ENCODE results near the gene DPH3. TPM values are rescaled to one million over a fixed set of nuclear protein-coding genes. Genes with fewer than 3 reads are reported as not detected.

Gene DPH3
- total and polyA plus RNA-seq, 2 experiments from 2014 or later: 15.3 to 84.3 TPM

DNA sequence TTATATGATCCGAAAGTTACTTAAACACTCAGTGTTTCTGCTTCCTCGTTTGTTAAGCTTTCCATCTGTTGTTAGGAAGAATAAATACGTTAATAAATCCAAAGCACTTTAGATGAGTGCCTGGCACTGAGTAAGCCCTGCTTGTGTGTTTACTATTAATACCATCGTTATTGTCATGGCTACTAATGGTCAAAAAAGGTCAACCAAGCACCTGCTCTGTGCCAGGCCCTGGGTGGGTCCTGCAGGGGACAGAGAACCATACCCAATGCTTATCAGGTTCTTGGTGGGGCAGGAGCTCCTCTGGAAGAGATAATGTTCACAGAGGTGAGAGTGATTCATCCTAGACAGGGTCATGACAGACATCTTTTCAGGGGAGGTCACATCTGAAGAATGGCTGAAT, 50.4 kb downstream of the DPH3 start (continued):
- no peak for TF ChIP-seq JUNB (IDR thresholded peaks at IDR 0.05; ENCODE audit: unreplicated experiment)
- TF ChIP-seq EZH2phosphoT487 (IDR thresholded peaks at IDR 0.05; ENCODE audit: unreplicated experiment): no peak

DNA sequence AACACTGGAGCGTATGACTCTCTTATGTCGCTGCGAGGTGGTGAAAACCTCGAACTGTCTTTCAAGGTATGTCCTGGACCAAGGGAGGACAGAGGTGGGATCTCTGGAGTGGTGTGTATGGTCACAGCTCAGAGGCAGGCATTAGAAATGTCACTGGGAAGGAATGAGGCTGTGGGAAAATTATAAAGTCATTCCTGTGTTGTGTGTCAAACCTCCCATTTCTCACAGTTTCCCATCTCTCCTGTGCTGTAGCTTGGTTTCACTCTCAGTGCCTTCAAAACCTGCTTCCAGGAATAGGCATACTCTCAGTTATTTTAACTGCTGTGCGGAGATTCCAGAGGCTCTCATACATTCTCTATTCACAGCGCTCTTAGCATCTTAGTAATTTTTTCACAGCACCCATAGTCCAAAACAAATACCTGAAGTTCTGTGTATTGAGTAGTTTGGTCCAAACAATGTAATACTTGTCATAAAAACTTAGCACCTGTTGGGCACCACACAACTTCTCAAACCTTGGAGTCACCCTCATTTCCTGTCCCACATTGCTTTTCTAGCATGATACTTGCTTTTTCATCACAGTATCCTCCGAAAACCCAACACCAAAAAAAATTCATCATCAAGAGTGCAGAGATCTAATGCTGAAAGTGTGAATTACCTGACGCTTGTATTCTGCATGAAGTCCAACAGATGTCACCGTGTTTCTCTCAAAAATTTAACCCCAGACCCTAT, 53.4 kb downstream of the DPH3 start:
- no peaks in the 10 kb centered on the region for H4K20me1 ChIP-seq (replicated peaks; ENCODE audit: insufficient read depth)
- H3K27ac ChIP-seq (ENCODE audit: low read depth): no peak overlapping the region
- no peak for ATAC-seq
- no peaks in the 10 kb centered on the region; the same call in 2 of the 3 replicates for H3K9me3 Mint-ChIP-seq
- H3K27ac Mint-ChIP-seq: no peak overlapping the region
- H3K79me2 ChIP-seq (replicated peaks; ENCODE audit: insufficient read depth): no peaks in the 10 kb centered on the region
- H3K4me1 Mint-ChIP-seq: no peaks in the 10 kb centered on the region; the same call in 2 of the 3 replicates
- H3K4me3 ChIP-seq: no peak overlapping the region
- DNase-seq (ENCODE audit: low spot score): no peak
- no peaks in the 10 kb centered on the region for H3K27me3 ChIP-seq (ENCODE audit: insufficient read depth)
- H3K36me3 Mint-ChIP-seq (ENCODE audit: low read depth): no peaks in the 10 kb centered on the region
- H3K4me1 ChIP-seq (ENCODE audit: insufficient read depth): no peaks in the 10 kb centered on the region
- H3K4me2 ChIP-seq: no peak overlapping the region
- H3K36me3 ChIP-seq (ENCODE audit: insufficient read depth): no peaks in the 10 kb centered on the region
- H3K27me3 Mint-ChIP-seq (ENCODE audit: insufficient read depth, low read depth, poor library complexity): peaks cover 2% of the 10 kb centered on the region
- TF ChIP-seq, protein P1, sequence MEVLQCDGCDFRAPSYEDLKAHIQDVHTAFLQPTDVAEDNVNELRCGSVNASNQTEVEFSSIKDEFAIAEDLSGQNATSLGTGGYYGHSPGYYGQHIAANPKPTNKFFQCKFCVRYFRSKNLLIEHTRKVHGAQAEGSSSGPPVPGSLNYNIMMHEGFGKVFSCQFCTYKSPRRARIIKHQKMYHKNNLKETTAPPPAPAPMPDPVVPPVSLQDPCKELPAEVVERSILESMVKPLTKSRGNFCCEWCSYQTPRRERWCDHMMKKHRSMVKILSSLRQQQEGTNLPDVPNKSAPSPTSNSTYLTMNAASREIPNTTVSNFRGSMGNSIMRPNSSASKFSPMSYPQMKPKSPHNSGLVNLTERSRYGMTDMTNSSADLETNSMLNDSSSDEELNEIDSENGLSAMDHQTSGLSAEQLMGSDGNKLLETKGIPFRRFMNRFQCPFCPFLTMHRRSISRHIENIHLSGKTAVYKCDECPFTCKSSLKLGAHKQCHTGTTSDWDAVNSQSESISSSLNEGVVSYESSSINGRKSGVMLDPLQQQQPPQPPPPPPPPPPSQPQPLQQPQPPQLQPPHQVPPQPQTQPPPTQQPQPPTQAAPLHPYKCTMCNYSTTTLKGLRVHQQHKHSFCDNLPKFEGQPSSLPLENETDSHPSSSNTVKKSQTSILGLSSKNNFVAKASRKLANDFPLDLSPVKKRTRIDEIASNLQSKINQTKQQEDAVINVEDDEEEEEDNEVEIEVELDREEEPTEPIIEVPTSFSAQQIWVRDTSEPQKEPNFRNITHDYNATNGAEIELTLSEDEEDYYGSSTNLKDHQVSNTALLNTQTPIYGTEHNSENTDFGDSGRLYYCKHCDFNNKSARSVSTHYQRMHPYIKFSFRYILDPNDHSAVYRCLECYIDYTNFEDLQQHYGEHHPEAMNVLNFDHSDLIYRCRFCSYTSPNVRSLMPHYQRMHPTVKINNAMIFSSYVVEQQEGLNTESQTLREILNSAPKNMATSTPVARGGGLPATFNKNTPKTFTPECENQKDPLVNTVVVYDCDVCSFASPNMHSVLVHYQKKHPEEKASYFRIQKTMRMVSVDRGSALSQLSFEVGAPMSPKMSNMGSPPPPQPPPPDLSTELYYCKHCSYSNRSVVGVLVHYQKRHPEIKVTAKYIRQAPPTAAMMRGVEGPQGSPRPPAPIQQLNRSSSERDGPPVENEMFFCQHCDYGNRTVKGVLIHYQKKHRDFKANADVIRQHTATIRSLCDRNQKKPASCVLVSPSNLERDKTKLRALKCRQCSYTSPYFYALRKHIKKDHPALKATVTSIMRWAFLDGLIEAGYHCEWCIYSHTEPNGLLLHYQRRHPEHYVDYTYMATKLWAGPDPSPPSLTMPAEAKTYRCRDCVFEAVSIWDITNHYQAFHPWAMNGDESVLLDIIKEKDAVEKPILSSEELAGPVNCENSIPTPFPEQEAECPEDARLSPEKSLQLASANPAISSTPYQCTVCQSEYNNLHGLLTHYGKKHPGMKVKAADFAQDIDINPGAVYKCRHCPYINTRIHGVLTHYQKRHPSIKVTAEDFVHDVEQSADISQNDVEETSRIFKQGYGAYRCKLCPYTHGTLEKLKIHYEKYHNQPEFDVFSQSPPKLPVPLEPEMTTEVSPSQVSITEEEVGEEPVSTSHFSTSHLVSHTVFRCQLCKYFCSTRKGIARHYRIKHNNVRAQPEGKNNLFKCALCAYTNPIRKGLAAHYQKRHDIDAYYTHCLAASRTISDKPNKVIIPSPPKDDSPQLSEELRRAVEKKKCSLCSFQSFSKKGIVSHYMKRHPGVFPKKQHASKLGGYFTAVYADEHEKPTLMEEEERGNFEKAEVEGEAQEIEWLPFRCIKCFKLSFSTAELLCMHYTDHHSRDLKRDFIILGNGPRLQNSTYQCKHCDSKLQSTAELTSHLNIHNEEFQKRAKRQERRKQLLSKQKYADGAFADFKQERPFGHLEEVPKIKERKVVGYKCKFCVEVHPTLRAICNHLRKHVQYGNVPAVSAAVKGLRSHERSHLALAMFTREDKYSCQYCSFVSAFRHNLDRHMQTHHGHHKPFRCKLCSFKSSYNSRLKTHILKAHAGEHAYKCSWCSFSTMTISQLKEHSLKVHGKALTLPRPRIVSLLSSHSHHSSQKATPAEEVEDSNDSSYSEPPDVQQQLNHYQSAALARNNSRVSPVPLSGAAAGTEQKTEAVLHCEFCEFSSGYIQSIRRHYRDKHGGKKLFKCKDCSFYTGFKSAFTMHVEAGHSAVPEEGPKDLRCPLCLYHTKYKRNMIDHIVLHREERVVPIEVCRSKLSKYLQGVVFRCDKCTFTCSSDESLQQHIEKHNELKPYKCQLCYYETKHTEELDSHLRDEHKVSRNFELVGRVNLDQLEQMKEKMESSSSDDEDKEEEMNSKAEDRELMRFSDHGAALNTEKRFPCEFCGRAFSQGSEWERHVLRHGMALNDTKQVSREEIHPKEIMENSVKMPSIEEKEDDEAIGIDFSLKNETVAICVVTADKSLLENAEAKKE (CRISPR knock-in tag; IDR thresholded peaks at IDR 0.05): no peak
- TF ChIP-seq, protein P2, sequence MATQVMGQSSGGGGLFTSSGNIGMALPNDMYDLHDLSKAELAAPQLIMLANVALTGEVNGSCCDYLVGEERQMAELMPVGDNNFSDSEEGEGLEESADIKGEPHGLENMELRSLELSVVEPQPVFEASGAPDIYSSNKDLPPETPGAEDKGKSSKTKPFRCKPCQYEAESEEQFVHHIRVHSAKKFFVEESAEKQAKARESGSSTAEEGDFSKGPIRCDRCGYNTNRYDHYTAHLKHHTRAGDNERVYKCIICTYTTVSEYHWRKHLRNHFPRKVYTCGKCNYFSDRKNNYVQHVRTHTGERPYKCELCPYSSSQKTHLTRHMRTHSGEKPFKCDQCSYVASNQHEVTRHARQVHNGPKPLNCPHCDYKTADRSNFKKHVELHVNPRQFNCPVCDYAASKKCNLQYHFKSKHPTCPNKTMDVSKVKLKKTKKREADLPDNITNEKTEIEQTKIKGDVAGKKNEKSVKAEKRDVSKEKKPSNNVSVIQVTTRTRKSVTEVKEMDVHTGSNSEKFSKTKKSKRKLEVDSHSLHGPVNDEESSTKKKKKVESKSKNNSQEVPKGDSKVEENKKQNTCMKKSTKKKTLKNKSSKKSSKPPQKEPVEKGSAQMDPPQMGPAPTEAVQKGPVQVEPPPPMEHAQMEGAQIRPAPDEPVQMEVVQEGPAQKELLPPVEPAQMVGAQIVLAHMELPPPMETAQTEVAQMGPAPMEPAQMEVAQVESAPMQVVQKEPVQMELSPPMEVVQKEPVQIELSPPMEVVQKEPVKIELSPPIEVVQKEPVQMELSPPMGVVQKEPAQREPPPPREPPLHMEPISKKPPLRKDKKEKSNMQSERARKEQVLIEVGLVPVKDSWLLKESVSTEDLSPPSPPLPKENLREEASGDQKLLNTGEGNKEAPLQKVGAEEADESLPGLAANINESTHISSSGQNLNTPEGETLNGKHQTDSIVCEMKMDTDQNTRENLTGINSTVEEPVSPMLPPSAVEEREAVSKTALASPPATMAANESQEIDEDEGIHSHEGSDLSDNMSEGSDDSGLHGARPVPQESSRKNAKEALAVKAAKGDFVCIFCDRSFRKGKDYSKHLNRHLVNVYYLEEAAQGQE (IDR thresholded peaks at IDR 0.05; ENCODE audit: unreplicated experiment): no peak
- no peak for TF ChIP-seq JUNB (IDR thresholded peaks at IDR 0.05; ENCODE audit: unreplicated experiment)
- TF ChIP-seq, protein P3, sequence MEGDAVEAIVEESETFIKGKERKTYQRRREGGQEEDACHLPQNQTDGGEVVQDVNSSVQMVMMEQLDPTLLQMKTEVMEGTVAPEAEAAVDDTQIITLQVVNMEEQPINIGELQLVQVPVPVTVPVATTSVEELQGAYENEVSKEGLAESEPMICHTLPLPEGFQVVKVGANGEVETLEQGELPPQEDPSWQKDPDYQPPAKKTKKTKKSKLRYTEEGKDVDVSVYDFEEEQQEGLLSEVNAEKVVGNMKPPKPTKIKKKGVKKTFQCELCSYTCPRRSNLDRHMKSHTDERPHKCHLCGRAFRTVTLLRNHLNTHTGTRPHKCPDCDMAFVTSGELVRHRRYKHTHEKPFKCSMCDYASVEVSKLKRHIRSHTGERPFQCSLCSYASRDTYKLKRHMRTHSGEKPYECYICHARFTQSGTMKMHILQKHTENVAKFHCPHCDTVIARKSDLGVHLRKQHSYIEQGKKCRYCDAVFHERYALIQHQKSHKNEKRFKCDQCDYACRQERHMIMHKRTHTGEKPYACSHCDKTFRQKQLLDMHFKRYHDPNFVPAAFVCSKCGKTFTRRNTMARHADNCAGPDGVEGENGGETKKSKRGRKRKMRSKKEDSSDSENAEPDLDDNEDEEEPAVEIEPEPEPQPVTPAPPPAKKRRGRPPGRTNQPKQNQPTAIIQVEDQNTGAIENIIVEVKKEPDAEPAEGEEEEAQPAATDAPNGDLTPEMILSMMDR (conservative IDR thresholded peaks at IDR 0.05; ENCODE audit: low read depth in 2 of 2): peak in 1 of 2 experiments; percentile 8; a peak in 1 of 4 replicates
- 0 out of 2 replicates have a peak, but pooled peaks cover 3% of the 10 kb centered on the region for H3K9me2 ChIP-seq (ENCODE audit: insufficient read depth)
- H3F3A ChIP-seq (replicated peaks; ENCODE audit: low read depth): no peaks in the 10 kb centered on the region
- no peak overlapping the region for H3K4me3 Mint-ChIP-seq
- no peak overlapping the region for H2AFZ ChIP-seq
